Endothelial cell (in vitro differentiated cells): ENCODE measurements around the gene MARK2. TPM values are rescaled to one million over a fixed set of nuclear protein-coding genes. Genes with fewer than 3 reads are reported as not detected.
A peak's percentile ranks its signal among the peaks of the same experiment; 100 is the strongest.
"Not testable (repeated sequence)": the region's sequence is repeated elsewhere in the genome, so short reads cannot be mapped to it uniquely, and the experiment has no call there.

ENCODE experiments used
- DNase-seq: peaks from one replicate; pipeline ENCODE4 v3.0.0; 2021; ENCODE audit warnings: low spot score
- H3K27ac Mint-ChIP-seq: one replicate; pipeline ENCODE4 v1.8.0; 2021; ENCODE audit warnings: mixed read lengths, inconsistent platforms; ENCODE audit not compliant: unreplicated experiment
- H3K27me3 Mint-ChIP-seq: one replicate; pipeline ENCODE4 v1.8.0; 2021; ENCODE audit warnings: mild to moderate bottlenecking, moderate library complexity, mixed read lengths, inconsistent platforms; ENCODE audit not compliant: unreplicated experiment
- H3K36me3 Mint-ChIP-seq: one replicate; pipeline ENCODE4 v1.8.0; 2021; ENCODE audit warnings: mild to moderate bottlenecking, low read depth, mixed read lengths, inconsistent platforms; ENCODE audit not compliant: unreplicated experiment
- H3K4me1 Mint-ChIP-seq: one replicate; pipeline ENCODE4 v1.8.0; 2021; ENCODE audit warnings: mild to moderate bottlenecking, mixed read lengths, inconsistent platforms; ENCODE audit not compliant: unreplicated experiment
- H3K4me3 Mint-ChIP-seq: one replicate; pipeline ENCODE4 v1.8.0; 2021; ENCODE audit warnings: mild to moderate bottlenecking, mixed read lengths, inconsistent platforms; ENCODE audit not compliant: unreplicated experiment
- H3K9me3 Mint-ChIP-seq: one replicate; pipeline ENCODE4 v1.8.0; 2021; ENCODE audit warnings: mixed read lengths, inconsistent platforms; ENCODE audit not compliant: unreplicated experiment
- total RNA-seq: library from RNA; stranded (reverse); fragmentation: NEBNext Ultra II Directional; extraction: Animal tissue kit (Norgen Biotek cat#: 25700); gene quantifications from one replicate; pipeline ENCODE4 v1.2.1, GENCODE V29; 2021; ENCODE audit not compliant: unreplicated experiment
- TF ChIP-seq, protein P1 (sequence below): fragments of 200-600 bp; sonication (generic); IDR thresholded peaks from one replicate; pipeline ENCODE4 v1.5.0; 2021; ENCODE audit warnings: antibody characterized with exemption; ENCODE audit not compliant: unreplicated experiment

MARK2 gene
- total RNA-seq, 1 donor from 2014 or later = 42.6 TPM

- H3K27ac Mint-ChIP-seq = peak overlapping the region; percentile 83
- peaks cover 4% of the 10 kb centered on the region for H3K36me3 Mint-ChIP-seq
- H3K4me1 Mint-ChIP-seq = peaks cover 25% of the 10 kb centered on the region
- peaks cover 2% of the 10 kb centered on the region for H3K27me3 Mint-ChIP-seq
- TF ChIP-seq, protein P1, sequence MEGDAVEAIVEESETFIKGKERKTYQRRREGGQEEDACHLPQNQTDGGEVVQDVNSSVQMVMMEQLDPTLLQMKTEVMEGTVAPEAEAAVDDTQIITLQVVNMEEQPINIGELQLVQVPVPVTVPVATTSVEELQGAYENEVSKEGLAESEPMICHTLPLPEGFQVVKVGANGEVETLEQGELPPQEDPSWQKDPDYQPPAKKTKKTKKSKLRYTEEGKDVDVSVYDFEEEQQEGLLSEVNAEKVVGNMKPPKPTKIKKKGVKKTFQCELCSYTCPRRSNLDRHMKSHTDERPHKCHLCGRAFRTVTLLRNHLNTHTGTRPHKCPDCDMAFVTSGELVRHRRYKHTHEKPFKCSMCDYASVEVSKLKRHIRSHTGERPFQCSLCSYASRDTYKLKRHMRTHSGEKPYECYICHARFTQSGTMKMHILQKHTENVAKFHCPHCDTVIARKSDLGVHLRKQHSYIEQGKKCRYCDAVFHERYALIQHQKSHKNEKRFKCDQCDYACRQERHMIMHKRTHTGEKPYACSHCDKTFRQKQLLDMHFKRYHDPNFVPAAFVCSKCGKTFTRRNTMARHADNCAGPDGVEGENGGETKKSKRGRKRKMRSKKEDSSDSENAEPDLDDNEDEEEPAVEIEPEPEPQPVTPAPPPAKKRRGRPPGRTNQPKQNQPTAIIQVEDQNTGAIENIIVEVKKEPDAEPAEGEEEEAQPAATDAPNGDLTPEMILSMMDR = no peak
- H3K4me3 Mint-ChIP-seq = no peak overlapping the region
- DNase-seq = no peak
- no peaks in the 10 kb centered on the region for H3K9me3 Mint-ChIP-seq
These were observed 24.0 kb downstream of the MARK2 start for GRCh38 chr11:63862923-63863322.

GRCh38 chr11:63863620-63864019 lies 24.7 kb downstream of the MARK2 start:
- H3K4me3 Mint-ChIP-seq = not testable (repeated sequence)

GRCh38 chr11:63866211-63866610 lies 27.3 kb downstream of the MARK2 start:
- Mint-ChIP-seq H3K36me3 (peaks cover 4% of the 10 kb centered on the region), H3K27ac (no peak overlapping the region), H3K27me3 (peaks cover 3% of the 10 kb centered on the region), H3K9me3 (no peaks in the 10 kb centered on the region), H3K4me1 (peaks cover 53% of the 10 kb centered on the region), H3K4me3 (no peak overlapping the region)
- TF ChIP-seq, protein P1 = no peak
- no peak for DNase-seq

More at GRCh38 chr11:63863620-63864019, 24.7 kb downstream of the MARK2 start:
- DNase-seq, H3K36me3 Mint-ChIP-seq, H3K27ac Mint-ChIP-seq, H3K9me3 Mint-ChIP-seq, H3K27me3 Mint-ChIP-seq: not testable (repeated sequence)
- H3K4me1 Mint-ChIP-seq = peaks cover 31% of the 10 kb centered on the region

GRCh38 chr11:63867511-63867910 lies 28.6 kb downstream of the MARK2 start:
- Mint-ChIP-seq H3K9me3 (no peaks in the 10 kb centered on the region), H3K36me3 (no peaks in the 10 kb centered on the region), H3K4me1 (peaks cover 54% of the 10 kb centered on the region), H3K27ac (peak overlapping the region; percentile 52), H3K27me3 (peaks cover 3% of the 10 kb centered on the region), H3K4me3 (no peak overlapping the region)
- TF ChIP-seq, protein P1 = no peak
- no peak for DNase-seq

DNA sequence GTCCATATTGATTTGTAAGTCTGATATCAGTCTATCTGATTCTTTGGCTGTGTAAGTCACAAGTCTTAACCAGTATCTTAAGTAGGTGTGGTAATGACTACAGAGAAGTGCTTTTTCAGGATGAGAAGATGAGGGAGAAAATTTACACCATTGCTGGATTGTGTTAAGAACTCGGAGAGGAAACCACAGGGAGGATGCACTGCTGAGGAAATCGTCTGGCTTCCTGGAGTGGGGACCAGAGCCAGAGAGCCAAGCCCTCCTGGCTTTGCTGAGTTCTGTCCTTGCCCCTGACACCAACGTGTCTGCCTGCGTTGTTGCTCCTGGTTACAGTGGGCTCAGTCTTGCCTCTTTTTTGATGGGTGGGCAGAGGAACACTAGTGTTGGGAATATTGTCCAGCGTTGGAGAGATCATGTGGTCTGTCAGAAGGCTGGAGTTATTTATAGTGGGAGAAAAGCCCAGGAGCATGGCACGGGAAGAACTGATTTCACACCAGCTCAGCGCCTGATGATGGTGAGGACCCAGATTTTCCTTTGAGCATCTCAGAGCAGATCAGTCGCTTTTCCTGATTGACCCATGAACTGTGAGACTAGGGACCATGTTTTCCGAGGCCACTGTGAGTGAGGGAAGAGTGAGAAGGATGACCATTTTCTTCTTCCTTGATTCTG lies 29.6 kb downstream of the MARK2 start:
- Mint-ChIP-seq H3K36me3 (no peaks in the 10 kb centered on the region), H3K9me3 (no peaks in the 10 kb centered on the region), H3K4me3 (peak overlapping the region; percentile 70), H3K4me1 (peaks cover 56% of the 10 kb centered on the region), H3K27ac (peak overlapping the region; percentile 92), H3K27me3 (peaks cover 5% of the 10 kb centered on the region)
- peak; percentile 8 for DNase-seq
- TF ChIP-seq, protein P1 = no peak
